IPS-20b (cell line): ENCODE results near the gene SIPA1.

Experiments
- H3K27ac ChIP-seq: one replicate; pipeline ENCODE4 v1.5.1; 2013; ENCODE audit warnings: low read length
- H3K27me3 ChIP-seq: 2 replicates; pipeline ENCODE4 v1.6.1; 2013; ENCODE audit warnings: mild to moderate bottlenecking, low read length, inconsistent platforms; ENCODE audit not compliant: insufficient read depth
- H3K36me3 ChIP-seq: 2 replicates; pipeline ENCODE4 v1.6.1; 2013; ENCODE audit warnings: low read depth, mild to moderate bottlenecking, inconsistent platforms, low read length, moderate library complexity; ENCODE audit not compliant: insufficient read depth
- H3K4me1 ChIP-seq: 2 replicates; pipeline ENCODE4 v1.6.1; 2013; ENCODE audit warnings: mild to moderate bottlenecking, control low read depth, inconsistent platforms, low read length, moderate library complexity; ENCODE audit not compliant: insufficient read depth
- H3K4me3 ChIP-seq: 2 replicates; pipeline ENCODE4 v1.5.1; 2013; ENCODE audit warnings: mild to moderate bottlenecking, low read length, inconsistent platforms
- H3K9ac ChIP-seq: 2 replicates; pipeline ENCODE4 v1.6.1; 2013; ENCODE audit warnings: low read depth, mild to moderate bottlenecking, inconsistent platforms, low read length, moderate library complexity
- H3K9me3 ChIP-seq: 2 replicates; pipeline ENCODE4 v1.6.1; 2013; ENCODE audit warnings: mild to moderate bottlenecking, low read depth, low read length, inconsistent platforms; ENCODE audit not compliant: insufficient read depth

Gene SIPA1

GRCh38 chr11:65637794-65638419, at the start of gene SIPA1:
Gene SIPA1 (plus strand): TSS chr11:65638101. CDS start chr11:65640922, 2,821 bp downstream.
- H3K9ac ChIP-seq, result peak within 1 kb of the TSS; percentile 78
- peak within 1 kb of the TSS; percentile 72 for H3K4me3 ChIP-seq
- H3K4me1 ChIP-seq, result peaks cover 11% of the 10 kb centered on the region; the same call in 1 of the 2 replicates
- H3K36me3 ChIP-seq, result peaks cover 31% of the 10 kb centered on the region
- H3K9me3 ChIP-seq, result no peaks in the 10 kb centered on the region
- H3K27ac ChIP-seq, result peak within 1 kb of the TSS; percentile 58
- no peaks in the 10 kb centered on the region for H3K27me3 ChIP-seq

GRCh38 chr11:65588199-65589054, 49.5 kb upstream of the SIPA1 start:
- Histone ChIP-seq H3K4me1 (no peaks in the 10 kb centered on the region), H3K9me3 (no peaks in the 10 kb centered on the region), H3K27me3 (peaks cover 68% of the 10 kb centered on the region), H3K9ac (no peak overlapping the region), H3K36me3 (no peaks in the 10 kb centered on the region), H3K4me3 (no peak overlapping the region), H3K27ac (no peak overlapping the region)

- Histone ChIP-seq H3K9ac (no peak overlapping the region), H3K27ac (no peak overlapping the region), H3K4me3 (no peak overlapping the region), H3K36me3 (no peaks in the 10 kb centered on the region), H3K9me3 (no peaks in the 10 kb centered on the region), H3K27me3 (peaks cover 66% of the 10 kb centered on the region), H3K4me1 (no peaks in the 10 kb centered on the region)
These were observed 48.3 kb upstream of the SIPA1 start for GRCh38 chr11:65589444-65590239.

- H3K36me3 ChIP-seq, result no peaks in the 10 kb centered on the region
- H3K4me3 ChIP-seq, result no peak overlapping the region
- H3K9ac ChIP-seq, result no peak overlapping the region
- H3K9me3 ChIP-seq, result no peaks in the 10 kb centered on the region
- H3K27me3 ChIP-seq, result peaks cover 61% of the 10 kb centered on the region
- no peak overlapping the region for H3K27ac ChIP-seq
- no peaks in the 10 kb centered on the region for H3K4me1 ChIP-seq
These were observed 47.6 kb upstream of the SIPA1 start for GRCh38 chr11:65590240-65590738.

GRCh38 chr11:65591939-65592857, 45.7 kb upstream of the SIPA1 start:
- H3K9ac ChIP-seq, result peak overlapping the region; percentile 37; the same call in 1 of the 2 replicates

GRCh38 chr11:65592858-65593517, 44.9 kb upstream of the SIPA1 start:
- Histone ChIP-seq H3K36me3 (no peaks in the 10 kb centered on the region; the same call in 1 of the 2 replicates), H3K9ac (no peak overlapping the region), H3K27ac (no peak overlapping the region), H3K27me3 (peaks cover 47% of the 10 kb centered on the region), H3K4me3 (peak overlapping the region; percentile 66), H3K9me3 (no peaks in the 10 kb centered on the region), H3K4me1 (no peaks in the 10 kb centered on the region)

More at GRCh38 chr11:65591939-65592857, 45.7 kb upstream of the SIPA1 start:
- Histone ChIP-seq H3K36me3 (no peaks in the 10 kb centered on the region), H3K27ac (no peak overlapping the region), H3K4me3 (peak overlapping the region; percentile 66), H3K4me1 (no peaks in the 10 kb centered on the region), H3K9me3 (no peaks in the 10 kb centered on the region), H3K27me3 (peaks cover 47% of the 10 kb centered on the region)

- H3K9me3 ChIP-seq, result no peaks in the 10 kb centered on the region
- H3K4me3 ChIP-seq, result no peak overlapping the region
- H3K27ac ChIP-seq, result no peak overlapping the region
- no peaks in the 10 kb centered on the region; the same call in 1 of the 2 replicates for H3K36me3 ChIP-seq
- no peaks in the 10 kb centered on the region for H3K4me1 ChIP-seq
- H3K27me3 ChIP-seq, result peaks cover 47% of the 10 kb centered on the region
- no peak overlapping the region for H3K9ac ChIP-seq
These were observed 44.1 kb upstream of the SIPA1 start for GRCh38 chr11:65593518-65594414.

GRCh38 chr11:65595131-65595530, 42.8 kb upstream of the SIPA1 start:
- H3K9me3 ChIP-seq, result no peaks in the 10 kb centered on the region
- H3K9ac ChIP-seq, result no peak overlapping the region
- H3K27ac ChIP-seq, result no peak overlapping the region
- peaks cover 43% of the 10 kb centered on the region for H3K27me3 ChIP-seq
- no peaks in the 10 kb centered on the region; the same call in 1 of the 2 replicates for H3K36me3 ChIP-seq
- no peaks in the 10 kb centered on the region for H3K4me1 ChIP-seq
- H3K4me3 ChIP-seq, result no peak overlapping the region

- no peak within 1 kb of the TSS for H3K9ac ChIP-seq
- no peaks in the 10 kb centered on the region for H3K4me1 ChIP-seq
- H3K27ac ChIP-seq, result no peak within 1 kb of the TSS
- H3K4me3 ChIP-seq, result no peak within 1 kb of the TSS
- no peaks in the 10 kb centered on the region; the same call in 1 of the 2 replicates for H3K36me3 ChIP-seq
- peaks cover 37% of the 10 kb centered on the region for H3K27me3 ChIP-seq
- no peaks in the 10 kb centered on the region for H3K9me3 ChIP-seq
These were observed 42.2 kb upstream of the SIPA1 start, which contains the start of gene KCNK7 for GRCh38 chr11:65595543-65596281. Gene KCNK7 (minus strand): TSS chr11:65595800. CDS start chr11:65595772, 28 bp downstream.
